Thoracic aorta (tissue), 2 donors: ENCODE results near the gene RPL36A. TPM values are rescaled to one million over a fixed set of nuclear protein-coding genes. Genes with fewer than 3 reads are reported as not detected.

Experiments used
- ATAC-seq: fragments of 150-250 bp; one replicate; pipeline ENCODE4 v1.8.0; 2017; ENCODE audit warnings: low read depth; ENCODE audit not compliant: insufficient number of reproducible peaks, low FRiP score
- DNase-seq: peaks from one replicate; pipeline ENCODE4 v3.0.0-alpha.2; 2020; ENCODE audit warnings: low spot score
- H3K27ac ChIP-seq, 2 donors: fragments of 200-600 bp; sonication (generic); 1 replicate in 1 of 2; 2 replicates in 1 of 2; pipeline ENCODE4 v1.5.1; 2016; ENCODE audit warnings: mild to moderate bottlenecking in 2 of 2, moderate library complexity in 2 of 2
- H3K27me3 ChIP-seq: fragments of 200-600 bp; sonication (generic); replicated peaks from 2 replicates; pipeline ENCODE4 v1.6.0; 2016; ENCODE audit warnings: mild to moderate bottlenecking; ENCODE audit not compliant: insufficient read depth
- H3K36me3 ChIP-seq: fragments of 200-600 bp; sonication (generic); one replicate; pipeline ENCODE4 v1.5.1; 2016
- H3K4me1 ChIP-seq, 2 donors: fragments of 200-600 bp; sonication (generic); 1 replicate in 1 of 2; 2 replicates in 1 of 2; pipeline versions ENCODE4 v1.5.1 to v1.6.0; 2016; ENCODE audit warnings: low read depth in 2 of 2, mild to moderate bottlenecking in 1 of 2; ENCODE audit not compliant: control insufficient read depth in 1 of 2
- H3K4me3 ChIP-seq: fragments of 200-600 bp; sonication (generic); 2 replicates; pipeline ENCODE4 v1.5.1; 2016; ENCODE audit warnings: mild to moderate bottlenecking
- H3K9me3 ChIP-seq: fragments of 200-600 bp; sonication (generic); 2 replicates; pipeline ENCODE4 v1.5.1; 2016
- CTCF ChIP-seq: fragments of 200-600 bp; sonication (generic); IDR thresholded peaks from one replicate; pipeline ENCODE4 v1.5.1; 2019; ENCODE audit warnings: antibody characterized with exemption
- total RNA-seq, 2 donors: library from RNA; depleted of rRNA; stranded (reverse); fragments of >200 nt; gene quantifications; one replicate each; pipeline versions ENCODE4 v1.1.0 to v1.2.3, GENCODE V29; 2016

Gene RPL36A
- total RNA-seq, 2 donors from 2014 or later: 353 to 1,578 TPM

GRCh38 chrX:101398694-101399093 lies 7.9 kb downstream of the RPL36A start:
- no peaks in the 10 kb centered on the region for H3K4me1 ChIP-seq
- no peak overlapping the region for H3K27ac ChIP-seq
- no peaks in the 10 kb centered on the region for H3K27me3 ChIP-seq
- no peak for TF ChIP-seq CTCF
- no peak overlapping the region for H3K4me3 ChIP-seq
- no peak for ATAC-seq
- no peaks in the 10 kb centered on the region for H3K9me3 ChIP-seq
- H3K36me3 ChIP-seq: no peaks in the 10 kb centered on the region
- DNase-seq: no peak

GRCh38 chrX:101399825-101400224 lies 9.0 kb downstream of the RPL36A start:
- H3K27ac ChIP-seq: no peak overlapping the region
- H3K27me3 ChIP-seq: no peaks in the 10 kb centered on the region
- H3K9me3 ChIP-seq: no peaks in the 10 kb centered on the region
- no peak for TF ChIP-seq CTCF
- no peak overlapping the region for H3K4me3 ChIP-seq
- DNase-seq (no peak), ATAC-seq (no peak)
- H3K4me1 ChIP-seq: no peaks in the 10 kb centered on the region
- no peaks in the 10 kb centered on the region for H3K36me3 ChIP-seq

- peak overlapping the region; percentile 83 for H3K4me3 ChIP-seq
- H3K27ac ChIP-seq: peak overlapping the region; percentile 77 to 79
- H3K9me3 ChIP-seq: no peaks in the 10 kb centered on the region
- no peaks in the 10 kb centered on the region for H3K27me3 ChIP-seq
- TF ChIP-seq CTCF: no peak
- ATAC-seq (no peak), DNase-seq (no peak)
- H3K4me1 ChIP-seq: peaks cover 5 to 12% of the 10 kb centered on the region in 2 donors
- H3K36me3 ChIP-seq: peaks cover under 1% of the 10 kb centered on the region
These were observed 16.4 kb downstream of the RPL36A start for GRCh38 chrX:101407167-101407747.

GRCh38 chrX:101407748-101408531 lies 17.1 kb downstream of the RPL36A start, which contains the start of the genes GLA and HNRNPH2:
TSS of gene GLA (minus strand) at chrX:101407925. CDS start at chrX:101407903, 22 bp downstream.
TSS of gene HNRNPH2 (plus strand) at chrX:101408222. CDS start at chrX:101411989, 3,767 bp downstream.
- Histone ChIP-seq H3K27me3 (no peaks in the 10 kb centered on the region), H3K9me3 (no peaks in the 10 kb centered on the region), H3K27ac (peak within 1 kb of the TSS; percentile 77 to 83), H3K4me1 (peaks cover 5 to 12% of the 10 kb centered on the region in 2 donors), H3K4me3 (peak within 1 kb of the TSS; percentile 83), H3K36me3 (peaks cover 5% of the 10 kb centered on the region)
- DNase-seq (peak; percentile 79), ATAC-seq (peak; percentile 100)
- TF ChIP-seq CTCF: no peak

GRCh38 chrX:101408532-101408841 lies 17.7 kb downstream of the RPL36A start:
- peaks cover 5% of the 10 kb centered on the region for H3K36me3 ChIP-seq
- no peak for TF ChIP-seq CTCF
- H3K4me1 ChIP-seq: peaks cover 5 to 12% of the 10 kb centered on the region in 2 donors
- ATAC-seq (peak; percentile 24), DNase-seq (no peak)
- H3K27me3 ChIP-seq: no peaks in the 10 kb centered on the region
- H3K27ac ChIP-seq: peak overlapping the region; percentile 77 to 83
- peak overlapping the region; percentile 83 for H3K4me3 ChIP-seq
- no peaks in the 10 kb centered on the region for H3K9me3 ChIP-seq
